HG03432 (cell line): ENCODE measurements around the gene MOK.

Source experiments
- ATAC-seq: cut with Tn5 transposase; IDR thresholded peaks from one replicate; pipeline ENCODE4 v1.9.1; 2021; ENCODE audit warnings: mild to moderate bottlenecking, moderate library complexity; ENCODE audit not compliant: unreplicated experiment

MOK gene

GRCh38 chr14:102209224-102209966 is 95.6 kb downstream of the MOK start:
- no peak for ATAC-seq

DNA sequence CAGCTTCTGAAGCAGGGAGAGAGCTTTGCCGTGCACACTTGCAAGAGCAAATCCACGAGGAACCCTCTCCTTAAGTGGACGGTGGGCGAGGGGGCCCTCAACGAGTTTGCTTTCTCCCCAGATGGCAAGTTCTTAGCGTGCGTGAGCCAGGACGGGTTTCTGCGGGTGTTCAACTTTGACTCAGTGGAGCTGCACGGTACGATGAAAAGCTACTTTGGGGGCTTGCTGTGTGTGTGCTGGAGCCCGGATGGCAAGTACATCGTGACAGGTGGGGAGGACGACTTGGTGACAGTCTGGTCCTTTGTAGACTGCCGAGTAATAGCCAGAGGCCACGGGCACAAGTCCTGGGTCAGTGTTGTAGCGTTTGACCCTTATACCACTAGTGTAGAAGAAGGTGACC is 96.2 kb downstream of the MOK start:
- no peak for ATAC-seq

DNA sequence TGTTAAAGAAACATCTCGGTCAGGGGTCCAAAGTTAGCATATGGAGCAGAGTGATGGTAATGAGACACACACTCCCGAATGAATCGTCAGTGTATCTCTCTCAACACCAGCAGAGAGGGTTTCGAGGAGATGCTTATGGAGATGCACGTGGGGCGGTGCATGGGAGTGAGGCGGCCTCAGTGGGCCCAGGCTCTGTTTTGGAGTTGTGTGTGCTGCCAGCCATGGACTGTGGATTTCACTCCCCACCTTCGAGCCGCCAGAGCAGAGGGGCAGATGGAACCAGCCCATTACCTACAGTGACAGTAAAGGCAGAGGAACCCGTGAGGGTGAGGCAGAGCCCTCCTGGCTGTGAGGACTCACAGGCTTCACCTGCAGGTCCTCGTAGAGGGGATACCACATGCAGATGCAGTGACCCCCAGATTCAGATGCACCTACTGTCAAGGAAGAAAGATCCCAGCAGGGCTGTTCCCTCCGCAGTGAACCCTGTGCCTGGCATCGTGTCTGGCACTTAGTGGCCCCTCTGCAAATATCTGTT is 97.1 kb downstream of the MOK start:
- ATAC-seq = no peak

DNA sequence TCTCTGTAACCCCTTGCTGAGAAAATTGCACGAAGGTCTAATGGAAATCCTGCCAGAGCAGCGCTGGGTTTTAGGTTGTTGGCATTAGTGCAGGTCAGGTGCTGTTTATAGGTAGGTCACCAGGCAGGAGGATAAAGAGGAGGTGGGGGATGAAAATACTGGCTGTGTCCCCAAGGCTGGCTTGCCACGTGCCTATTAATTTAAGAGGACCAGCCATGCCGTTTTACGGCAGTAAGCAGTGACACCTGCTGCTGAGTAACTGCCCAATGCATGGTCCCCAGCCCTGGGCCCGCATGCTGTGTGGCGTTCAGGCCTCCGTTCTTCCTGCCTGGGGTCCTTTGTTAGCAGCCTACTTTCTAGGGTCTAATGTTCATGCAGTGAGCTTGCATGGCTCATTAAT is 98.0 kb downstream of the MOK start:
- no peak for ATAC-seq

GRCh38 chr14:102205560-102205959 is 99.4 kb downstream of the MOK start:
- no peak for ATAC-seq

DNA sequence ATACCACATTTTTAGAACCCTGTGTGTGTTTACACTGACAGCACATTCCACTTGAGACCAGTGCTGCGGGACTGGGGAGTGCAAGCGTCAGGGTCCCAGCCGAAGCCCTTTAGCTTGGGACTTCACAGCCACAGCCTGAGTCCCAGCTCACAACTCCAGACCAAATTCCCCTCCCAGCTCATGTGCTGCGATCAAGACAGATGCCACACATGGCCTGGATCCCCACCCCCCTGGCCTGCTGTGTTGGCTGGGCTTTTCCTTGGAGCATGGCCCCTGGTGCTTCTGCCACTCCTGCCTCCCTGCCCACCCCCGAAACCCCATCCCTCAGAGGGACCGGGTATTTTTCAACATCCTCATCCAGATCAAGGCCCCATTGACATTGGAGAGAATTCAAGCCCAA is 101.6 kb downstream of the MOK start:
- ATAC-seq = no peak

- no peak for ATAC-seq
These were observed 102.0 kb downstream of the MOK start for GRCh38 chr14:102202944-102203343.

DNA sequence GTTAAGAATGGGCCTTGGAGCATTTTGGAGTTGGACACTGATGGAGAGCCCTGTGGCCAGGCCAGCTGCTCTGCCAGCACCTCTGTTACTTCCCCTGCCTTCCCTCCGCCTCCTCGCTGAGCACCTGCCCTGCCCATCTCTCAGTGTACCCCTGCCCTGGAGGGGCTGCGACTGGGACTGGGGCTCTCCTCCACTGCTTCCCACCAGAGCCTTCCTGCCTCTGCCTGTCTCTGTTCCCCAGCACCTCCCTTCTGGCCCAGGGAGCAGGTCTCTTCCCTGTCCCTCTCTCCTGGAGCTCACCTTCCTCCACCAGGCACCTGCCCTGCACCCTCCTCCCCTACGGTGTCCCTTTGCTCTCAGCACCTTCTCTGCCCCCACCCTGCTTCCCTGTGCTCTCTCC is 103.2 kb downstream of the MOK start:
- ATAC-seq = no peak

DNA sequence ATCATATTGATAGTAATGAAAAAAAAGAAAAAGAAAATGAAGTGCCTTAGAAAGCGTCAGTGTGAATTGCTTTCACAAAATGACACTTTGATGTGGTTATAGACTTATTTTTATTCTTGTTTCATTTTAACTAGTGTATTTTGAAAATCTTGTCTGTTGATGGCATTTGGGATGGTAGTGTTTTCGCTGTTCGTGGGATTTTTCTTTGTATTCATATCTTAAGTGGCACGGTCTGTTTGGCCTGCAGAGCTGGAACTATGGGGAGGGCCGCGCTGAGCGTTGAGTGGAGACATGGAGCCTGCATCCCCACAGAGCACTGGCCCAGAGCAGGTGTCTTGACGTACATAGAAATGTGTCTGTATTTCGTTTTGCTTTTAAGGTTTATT is 103.6 kb downstream of the MOK start:
- no peak for ATAC-seq

GRCh38 chr14:102200690-102201352 is 104.1 kb downstream of the MOK start:
- ATAC-seq = no peak

GRCh38 chr14:102197317-102197853 is 107.6 kb downstream of the MOK start:
- no peak for ATAC-seq

GRCh38 chr14:102196902-102197230 is 108.1 kb downstream of the MOK start:
- no peak for ATAC-seq

DNA sequence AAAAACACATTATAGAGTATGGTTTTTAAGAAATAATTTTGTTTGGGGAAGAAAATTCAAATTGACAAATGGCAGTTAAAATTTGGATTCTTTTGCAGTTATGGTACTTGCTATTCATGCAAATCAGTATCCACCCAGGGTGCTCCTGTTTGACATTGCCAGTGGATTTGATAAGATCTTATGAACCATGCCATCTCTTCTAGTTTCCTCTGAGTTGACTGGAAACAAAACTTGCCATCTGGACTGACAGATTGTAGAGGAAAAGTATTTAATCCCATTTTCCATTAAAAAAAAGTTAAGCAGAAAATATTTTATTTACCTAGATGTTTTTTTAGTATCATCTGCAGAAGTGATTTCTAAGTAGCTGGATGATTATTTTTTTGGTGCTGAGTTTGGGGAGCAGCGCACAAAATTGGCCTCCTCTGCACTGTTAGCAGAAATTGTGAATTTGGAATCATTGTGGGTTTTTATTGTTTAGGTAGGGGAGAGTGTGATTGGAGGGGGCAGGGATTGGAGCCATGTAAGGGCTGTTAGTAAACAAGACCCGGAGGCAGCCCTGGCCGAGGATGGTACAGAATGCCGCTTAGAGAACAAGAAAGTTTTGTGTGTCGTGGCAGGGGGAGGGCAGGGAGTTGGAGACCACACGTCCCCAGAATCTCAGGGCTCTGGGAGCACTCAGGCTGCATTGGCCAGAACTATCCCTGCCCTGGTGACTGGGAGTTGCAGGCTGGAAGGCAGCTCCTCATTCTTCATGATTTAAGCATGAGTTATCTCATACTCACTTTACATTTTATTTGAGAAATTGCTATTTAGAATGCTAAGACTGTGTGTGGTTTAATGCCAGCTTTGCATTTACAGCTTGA is 108.7 kb downstream of the MOK start:
- no peak for ATAC-seq

- ATAC-seq = no peak
These were observed 109.5 kb downstream of the MOK start for GRCh38 chr14:102195446-102195845.

GRCh38 chr14:102194856-102195255 is 110.1 kb downstream of the MOK start:
- no peak for ATAC-seq

GRCh38 chr14:102192840-102193502 is 112.0 kb downstream of the MOK start:
- ATAC-seq = no peak

- no peak for ATAC-seq
These were observed 115.1 kb downstream of the MOK start for GRCh38 chr14:102189874-102190273.

- ATAC-seq = no peak
These were observed 116.8 kb downstream of the MOK start for GRCh38 chr14:102188187-102188586.

DNA sequence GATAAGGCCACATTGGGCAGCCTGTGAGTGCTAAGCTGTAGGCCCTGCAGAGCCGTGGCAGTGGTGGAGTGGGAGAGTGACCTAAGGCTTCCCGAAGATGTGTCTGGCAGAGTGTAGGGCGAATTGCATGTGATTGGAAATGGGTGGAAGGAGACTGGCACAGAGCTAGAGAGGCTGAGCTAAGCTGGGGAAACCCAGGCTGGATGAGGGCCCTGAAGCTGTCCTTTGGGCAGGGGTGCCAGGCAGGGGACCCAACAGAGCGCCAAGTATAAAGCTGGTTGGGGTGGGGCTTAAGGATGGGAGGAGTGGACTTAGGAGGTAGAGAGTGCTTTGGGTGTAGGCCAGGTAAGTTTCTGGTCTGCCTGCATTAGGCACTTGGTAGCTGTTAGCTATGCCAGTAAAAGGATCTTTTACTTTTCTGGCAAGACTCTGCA is 117.4 kb downstream of the MOK start:
- no peak for ATAC-seq

- no peak for ATAC-seq
These were observed 117.9 kb downstream of the MOK start for GRCh38 chr14:102187044-102187443.

DNA sequence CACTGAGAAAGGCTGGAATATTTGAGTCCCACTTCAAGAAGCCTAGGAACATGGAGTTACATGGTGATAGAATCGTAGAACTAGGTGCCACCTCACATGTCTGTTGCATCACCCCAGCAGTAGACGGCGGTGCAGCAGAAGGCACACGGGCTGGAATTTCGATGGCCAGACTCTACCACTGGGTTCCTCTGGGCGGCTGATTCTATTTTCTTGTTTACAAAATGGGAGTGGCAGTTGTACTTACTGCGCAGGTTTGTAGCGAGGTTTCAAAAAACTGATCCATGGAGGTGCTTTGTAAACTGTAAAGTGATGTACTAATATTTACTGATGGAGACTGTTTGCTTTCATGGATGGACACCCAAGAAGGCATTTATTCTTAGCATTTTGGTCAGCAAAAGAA is 119.6 kb downstream of the MOK start:
- ATAC-seq = no peak
